HEK293 (cell line): Measurements from ENCODE around the gene AGK.

Source experiments
- CTCF ChIA-PET: fragments of 350-600 bp; formaldehyde crosslinking; extraction: SDS; loops from one replicate; lab custom pipeline; 2021; ENCODE audit warnings: antibody characterized with exemption; lab: Yijun Ruan, JAX
- POLR2A ChIA-PET: fragments of 300-600 bp; formaldehyde crosslinking; extraction: SDS; loops from one replicate; lab custom pipeline; 2020; ENCODE audit warnings: antibody characterized with exemption, inconsistent platforms; lab: Yijun Ruan, JAX
- H3K27ac ChIP-seq: fragments of 200-500 bp; sonication (Bioruptor generic); 2 replicates; pipeline ENCODE4 v1.5.1; 2014; ENCODE audit warnings: low read depth, low read length, control low read depth, inconsistent platforms; ENCODE audit errors: extremely low read depth
- H3K36me3 ChIP-seq, 2 experiments: fragments of 200-500 bp in 1 of 2; sonication (Bioruptor generic) in 1 of 2; 1 replicate in 1 of 2; 2 replicates in 1 of 2; pipeline ENCODE4 v1.5.1; 2014 to 2017; ENCODE audit warnings: inconsistent platforms in 2 of 2, low read length in 2 of 2; ENCODE audit not compliant: control insufficient read depth in 2 of 2, insufficient read depth in 1 of 2
- H3K4me1 ChIP-seq: fragments of 200-500 bp; sonication (Bioruptor generic); 2 replicates; pipeline ENCODE4 v1.5.1; 2014; ENCODE audit warnings: mild to moderate bottlenecking, low read length, inconsistent platforms; ENCODE audit not compliant: control insufficient read depth, insufficient read depth
- H3K4me3 ChIP-seq: 2 replicates; pipeline ENCODE4 v1.5.1; 2011; ENCODE audit warnings: low read depth, mild to moderate bottlenecking, control low read depth, low read length, moderate library complexity
- H3K9me3 ChIP-seq: fragments of 200-500 bp; sonication (Bioruptor generic); 2 replicates; pipeline ENCODE4 v1.5.1; 2014; ENCODE audit warnings: low read depth, low read length, inconsistent platforms; ENCODE audit not compliant: control insufficient read depth, insufficient read depth
- GFI1B ChIP-seq: fragments of 450-650 bp; formaldehyde crosslinking; IDR thresholded peaks from 2 replicates; pipeline ENCODE4 v1.5.1; 2016; ENCODE audit warnings: missing biosample characterization, missing genetic modification characterization
- GLI2 ChIP-seq: fragments of 450-650 bp; formaldehyde crosslinking; IDR thresholded peaks from 2 replicates; pipeline ENCODE4; 2017; ENCODE audit warnings: missing biosample characterization, missing genetic modification characterization, low read depth, borderline replicate concordance
- GLIS1 ChIP-seq: fragments of 450-650 bp; formaldehyde crosslinking; IDR thresholded peaks from 2 replicates; pipeline ENCODE4 v1.5.1; 2016; ENCODE audit warnings: missing biosample characterization, missing genetic modification characterization
- INSM2 ChIP-seq: fragments of 450-650 bp; formaldehyde crosslinking; IDR thresholded peaks from 2 replicates; pipeline ENCODE4 v1.5.1; 2016; ENCODE audit warnings: missing biosample characterization, missing genetic modification characterization
- MZF1 ChIP-seq: fragments of 450-650 bp; formaldehyde crosslinking; IDR thresholded peaks from 2 replicates; pipeline ENCODE4 v1.5.1; 2017; ENCODE audit warnings: missing biosample characterization, missing genetic modification characterization, borderline replicate concordance
- OSR2 ChIP-seq: fragments of 450-650 bp; formaldehyde crosslinking; IDR thresholded peaks from 2 replicates; pipeline ENCODE4 v1.5.1; 2016; ENCODE audit warnings: missing biosample characterization, missing genetic modification characterization
- PBX3 ChIP-seq: sonication (generic); formaldehyde crosslinking; IDR thresholded peaks from 2 replicates; pipeline ENCODE4 v1.8.1; 2022; ENCODE audit warnings: mild to moderate bottlenecking, moderate library complexity, missing genetic modification reagents
- PRDM1 ChIP-seq: fragments of 450-650 bp; formaldehyde crosslinking; IDR thresholded peaks from 2 replicates; pipeline ENCODE4; 2016; ENCODE audit warnings: missing biosample characterization, missing genetic modification characterization
- ZFP3 ChIP-seq: fragments of 450-650 bp; formaldehyde crosslinking; IDR thresholded peaks from 2 replicates; pipeline ENCODE4 v1.5.1; 2016; ENCODE audit warnings: low read depth, missing biosample characterization, missing genetic modification characterization
- ZNF19 ChIP-seq: fragments of 450-650 bp; formaldehyde crosslinking; IDR thresholded peaks from 2 replicates; pipeline ENCODE4; 2016; ENCODE audit warnings: missing biosample characterization, missing genetic modification characterization, low read depth
- ZNF2 ChIP-seq: fragments of 450-650 bp; formaldehyde crosslinking; IDR thresholded peaks from 2 replicates; pipeline ENCODE4 v1.5.1; 2016; ENCODE audit warnings: missing biosample characterization, missing genetic modification characterization
- ZNF211 ChIP-seq: fragments of 450-650 bp; formaldehyde crosslinking; IDR thresholded peaks from 2 replicates; pipeline ENCODE4 v1.5.1; 2016; ENCODE audit warnings: low read depth, missing biosample characterization, missing genetic modification characterization
- ZNF223 ChIP-seq: fragments of 450-650 bp; formaldehyde crosslinking; IDR thresholded peaks from 2 replicates; pipeline ENCODE4 v1.5.1; 2016; ENCODE audit warnings: missing biosample characterization, missing genetic modification characterization
- ZNF280D ChIP-seq: fragments of 450-650 bp; formaldehyde crosslinking; IDR thresholded peaks from 2 replicates; pipeline ENCODE4 v1.5.1; 2016; ENCODE audit warnings: missing biosample characterization, missing genetic modification characterization
- ZNF311 ChIP-seq: fragments of 450-650 bp; formaldehyde crosslinking; IDR thresholded peaks from 2 replicates; pipeline ENCODE4 v1.5.1; 2017; ENCODE audit warnings: missing biosample characterization, missing genetic modification characterization, borderline replicate concordance
- ZNF341 ChIP-seq: fragments of 450-650 bp; formaldehyde crosslinking; IDR thresholded peaks from 2 replicates; pipeline ENCODE4; 2016; ENCODE audit warnings: low read depth, missing biosample characterization, missing genetic modification characterization
- ZNF366 ChIP-seq: fragments of 450-650 bp; formaldehyde crosslinking; conservative IDR thresholded peaks from 2 replicates; pipeline ENCODE4 v1.5.1; 2016; ENCODE audit warnings: missing biosample characterization, missing genetic modification characterization
- ZNF514 ChIP-seq: fragments of 450-650 bp; formaldehyde crosslinking; IDR thresholded peaks from 2 replicates; pipeline ENCODE4 v1.5.1; 2016; ENCODE audit warnings: missing biosample characterization, missing genetic modification characterization
- ZNF529 ChIP-seq: fragments of 450-650 bp; formaldehyde crosslinking; IDR thresholded peaks from 2 replicates; pipeline ENCODE4 v1.5.1; 2017; ENCODE audit warnings: missing genetic modification characterization, missing biosample characterization; ENCODE audit not compliant: insufficient replicate concordance
- ZNF571 ChIP-seq: fragments of 450-650 bp; formaldehyde crosslinking; IDR thresholded peaks from 2 replicates; pipeline ENCODE4 v1.5.0; 2017; ENCODE audit warnings: missing biosample characterization, missing genetic modification characterization
- ZNF596 ChIP-seq: fragments of 450-650 bp; IDR thresholded peaks from 2 replicates; pipeline ENCODE4 v1.5.0; 2018; ENCODE audit warnings: missing biosample characterization, mild to moderate bottlenecking, missing genetic modification characterization, moderate library complexity
- ZNF664 ChIP-seq: fragments of 450-650 bp; formaldehyde crosslinking; IDR thresholded peaks from 2 replicates; pipeline ENCODE4 v1.5.1; 2016; ENCODE audit warnings: missing biosample characterization, missing genetic modification characterization
- ZNF677 ChIP-seq: fragments of 450-650 bp; IDR thresholded peaks from 2 replicates; pipeline ENCODE4 v1.5.0; 2018; ENCODE audit warnings: missing biosample characterization, mild to moderate bottlenecking, missing genetic modification characterization, moderate library complexity
- ZNF792 ChIP-seq: fragments of 450-650 bp; formaldehyde crosslinking; IDR thresholded peaks from 2 replicates; pipeline ENCODE4 v1.5.1; 2016; ENCODE audit warnings: missing biosample characterization, missing genetic modification characterization
- ZNF830 ChIP-seq: fragments of 450-650 bp; IDR thresholded peaks from 2 replicates; pipeline ENCODE4 v1.5.0; 2018; ENCODE audit warnings: missing biosample characterization, missing genetic modification characterization, low read depth, mild to moderate bottlenecking, moderate library complexity
- ZNF837 ChIP-seq: fragments of 450-650 bp; formaldehyde crosslinking; IDR thresholded peaks from 2 replicates; pipeline ENCODE4 v1.5.1; 2016; ENCODE audit warnings: missing biosample characterization, missing genetic modification characterization
- ZSCAN16 ChIP-seq: fragments of 450-650 bp; formaldehyde crosslinking; IDR thresholded peaks from 2 replicates; pipeline ENCODE4 v1.5.1; 2016; ENCODE audit warnings: missing biosample characterization, missing genetic modification characterization
- TF ChIP-seq, protein P1 (sequence below): fragments of 450-650 bp; formaldehyde crosslinking; IDR thresholded peaks from 2 replicates; pipeline ENCODE4 v1.5.1; 2016; ENCODE audit warnings: missing biosample characterization, missing genetic modification characterization

The AGK gene

GRCh38 chr7:141624763-141625162 lies 73.6 kb downstream of the AGK start (continued):
- TF ChIP-seq, protein P1, sequence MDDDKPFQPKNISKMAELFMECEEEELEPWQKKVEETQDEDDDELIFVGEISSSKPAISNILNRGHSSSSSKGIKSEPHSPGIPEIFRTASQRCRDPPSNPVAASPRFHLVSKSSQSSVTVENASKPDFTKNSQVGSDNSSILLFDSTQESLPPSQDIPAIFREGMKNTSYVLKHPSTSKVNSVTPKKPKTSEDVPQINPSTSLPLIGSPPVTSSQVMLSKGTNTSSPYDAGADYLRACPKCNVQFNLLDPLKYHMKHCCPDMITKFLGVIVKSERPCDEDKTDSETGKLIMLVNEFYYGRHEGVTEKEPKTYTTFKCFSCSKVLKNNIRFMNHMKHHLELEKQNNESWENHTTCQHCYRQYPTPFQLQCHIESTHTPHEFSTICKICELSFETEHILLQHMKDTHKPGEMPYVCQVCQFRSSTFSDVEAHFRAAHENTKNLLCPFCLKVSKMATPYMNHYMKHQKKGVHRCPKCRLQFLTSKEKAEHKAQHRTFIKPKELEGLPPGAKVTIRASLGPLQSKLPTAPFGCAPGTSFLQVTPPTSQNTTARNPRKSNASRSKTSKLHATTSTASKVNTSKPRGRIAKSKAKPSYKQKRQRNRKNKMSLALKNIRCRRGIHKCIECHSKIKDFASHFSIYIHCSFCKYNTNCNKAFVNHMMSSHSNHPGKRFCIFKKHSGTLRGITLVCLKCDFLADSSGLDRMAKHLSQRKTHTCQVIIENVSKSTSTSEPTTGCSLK (tag by site-specific recombination): no peak
- TF ChIP-seq OSR2 (tag by site-specific recombination): no peak
- TF ChIP-seq ZNF2: no peak
- no peak for TF ChIP-seq ZNF830 (tag by site-specific recombination)
- TF ChIP-seq ZNF311 (tag by site-specific recombination): no peak
- no peak for TF ChIP-seq ZNF341
- TF ChIP-seq ZNF223 (tag by site-specific recombination): no peak
- TF ChIP-seq ZNF19: no peak
- TF ChIP-seq INSM2 (tag by site-specific recombination): no peak
- no peak for TF ChIP-seq ZNF677
- no peak for TF ChIP-seq PBX3 (CRISPR knock-in tag)

DNA sequence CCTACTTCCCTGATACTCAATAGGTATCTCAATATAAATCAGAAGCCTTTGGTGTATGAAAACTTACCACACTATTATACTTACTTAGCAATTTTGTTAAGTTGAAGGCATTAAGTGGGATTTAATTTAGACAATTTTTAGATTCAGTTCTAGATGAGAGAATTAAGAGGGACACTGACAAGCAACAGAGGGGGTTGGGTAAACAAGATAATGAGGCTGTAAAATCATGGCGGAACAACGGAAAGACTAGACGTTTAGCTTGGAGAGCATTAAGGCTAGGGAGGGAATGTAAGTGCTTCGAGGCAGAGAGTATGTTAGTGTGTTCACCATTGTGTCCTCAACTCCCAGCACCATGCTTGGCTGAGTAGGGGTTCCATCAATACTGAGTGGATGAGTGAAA lies 79.4 kb downstream of the AGK start:
- POLR2A ChIA-PET: no interaction called here
- H3K4me3 ChIP-seq: no peak overlapping the region
- H3K27ac ChIP-seq: no peak overlapping the region
- peaks cover 0 to 27% of the 10 kb centered on the region in 2 experiments; a peak in 1 of 3 replicates for H3K36me3 ChIP-seq
- TF ChIP-seq GLIS1 (tag by site-specific recombination) (peak; percentile 94), ZNF792 (no peak), ZNF571 (no peak), MZF1 (tag by site-specific recombination) (no peak)
- H3K9me3 ChIP-seq: no peaks in the 10 kb centered on the region
- CTCF ChIA-PET: no interaction called here
- no peaks in the 10 kb centered on the region for H3K4me1 ChIP-seq

- no peak overlapping the region for H3K27ac ChIP-seq
- H3K4me1 ChIP-seq: no peaks in the 10 kb centered on the region
- no peaks in the 10 kb centered on the region for H3K9me3 ChIP-seq
- H3K36me3 ChIP-seq: peaks cover 0 to 26% of the 10 kb centered on the region in 2 experiments; a peak in 1 of 3 replicates
- ChIA-PET POLR2A (no interaction called here), CTCF (no interaction called here)
- no peak overlapping the region for H3K4me3 ChIP-seq
- TF ChIP-seq ZNF514 (no peak), ZNF366 (no peak), ZNF280D (no peak), ZNF211 (tag by site-specific recombination) (no peak), ZNF529 (no peak), ZNF596 (tag by site-specific recombination) (no peak), OSR2 (tag by site-specific recombination) (no peak), ZNF664 (no peak), ZFP3 (tag by site-specific recombination) (no peak), PRDM1 (tag by site-specific recombination) (no peak), GFI1B (no peak), ZNF223 (tag by site-specific recombination) (no peak), ZNF837 (tag by site-specific recombination) (no peak), ZSCAN16 (tag by site-specific recombination) (no peak), GLI2 (no peak)
These were observed 80.3 kb downstream of the AGK start for GRCh38 chr7:141631525-141631924.
